Thoracic aorta (tissue), 2 donors: ENCODE results near the gene ADAMTS17. TPM values are rescaled to one million over a fixed set of nuclear protein-coding genes. Genes with fewer than 3 reads are reported as not detected.

Source experiments
- ATAC-seq: fragments of 150-250 bp; one replicate; pipeline ENCODE4 v1.8.0; 2017; ENCODE audit warnings: low read depth; ENCODE audit not compliant: insufficient number of reproducible peaks, low FRiP score
- DNase-seq: peaks from one replicate; pipeline ENCODE4 v3.0.0-alpha.2; 2020; ENCODE audit warnings: low spot score
- H3K27ac ChIP-seq, 2 donors: fragments of 200-600 bp; sonication (generic); 1 replicate in 1 of 2; 2 replicates in 1 of 2; pipeline ENCODE4 v1.5.1; 2016; ENCODE audit warnings: mild to moderate bottlenecking in 2 of 2, moderate library complexity in 2 of 2
- H3K27me3 ChIP-seq: fragments of 200-600 bp; sonication (generic); replicated peaks from 2 replicates; pipeline ENCODE4 v1.6.0; 2016; ENCODE audit warnings: mild to moderate bottlenecking; ENCODE audit not compliant: insufficient read depth
- H3K36me3 ChIP-seq: fragments of 200-600 bp; sonication (generic); one replicate; pipeline ENCODE4 v1.5.1; 2016
- H3K4me1 ChIP-seq, 2 donors: fragments of 200-600 bp; sonication (generic); 1 replicate in 1 of 2; 2 replicates in 1 of 2; pipeline versions ENCODE4 v1.5.1 to v1.6.0; 2016; ENCODE audit warnings: low read depth in 2 of 2, mild to moderate bottlenecking in 1 of 2; ENCODE audit not compliant: control insufficient read depth in 1 of 2
- H3K4me3 ChIP-seq: fragments of 200-600 bp; sonication (generic); 2 replicates; pipeline ENCODE4 v1.5.1; 2016; ENCODE audit warnings: mild to moderate bottlenecking
- H3K9me3 ChIP-seq: fragments of 200-600 bp; sonication (generic); 2 replicates; pipeline ENCODE4 v1.5.1; 2016
- CTCF ChIP-seq: fragments of 200-600 bp; sonication (generic); IDR thresholded peaks from one replicate; pipeline ENCODE4 v1.5.1; 2019; ENCODE audit warnings: antibody characterized with exemption
- total RNA-seq, 2 donors: library from RNA; depleted of rRNA; stranded (reverse); fragments of >200 nt; gene quantifications; one replicate each; pipeline versions ENCODE4 v1.1.0 to v1.2.3, GENCODE V29; 2016

The ADAMTS17 gene
- total RNA-seq, 2 donors from 2014 or later: 2.8 to 8.1 TPM

DNA sequence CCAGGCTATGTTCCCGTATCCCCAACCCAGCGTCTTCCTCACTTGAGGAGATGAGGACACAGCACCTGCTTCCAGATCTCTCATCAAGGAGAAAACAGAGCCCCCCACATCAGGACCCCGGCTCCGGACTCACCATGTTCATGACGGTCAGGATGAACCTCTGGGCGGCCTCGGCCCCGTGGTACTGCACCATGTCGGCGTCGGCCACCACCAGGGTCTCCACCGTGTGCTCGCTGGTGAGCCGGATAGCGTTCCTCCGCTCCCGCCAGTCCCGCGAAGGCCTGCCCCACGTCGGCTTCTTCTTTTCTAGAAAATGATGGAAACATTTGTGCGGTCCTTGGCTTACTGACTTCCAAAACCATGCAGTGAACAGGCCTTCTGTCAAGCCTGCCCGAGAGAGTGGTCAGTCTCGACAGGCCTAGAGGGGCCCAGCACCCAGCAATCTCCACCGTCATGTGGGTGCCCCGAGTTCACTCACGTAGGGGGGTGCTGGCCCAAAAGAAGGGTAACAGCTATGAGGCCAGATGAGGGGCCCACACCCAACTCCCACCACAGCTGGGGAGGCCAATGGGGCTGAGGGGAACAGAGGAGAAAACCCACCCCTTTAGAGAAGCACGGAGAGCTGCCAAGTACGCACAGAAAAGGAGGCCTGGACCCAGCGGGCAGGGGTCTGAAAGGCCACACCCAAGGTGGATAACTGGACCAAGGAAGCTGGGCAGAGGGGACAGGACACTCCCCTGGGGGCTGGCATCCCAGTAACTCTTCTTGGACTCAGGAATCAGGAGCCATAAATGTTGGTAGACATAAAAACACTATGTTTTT is 60.5 kb downstream of the ADAMTS17 start:
- Histone ChIP-seq H3K27ac (no peak overlapping the region), H3K4me3 (no peak overlapping the region), H3K36me3 (no peaks in the 10 kb centered on the region), H3K9me3 (no peaks in the 10 kb centered on the region), H3K4me1 (peaks cover 5 to 12% of the 10 kb centered on the region in 2 donors), H3K27me3 (no peaks in the 10 kb centered on the region)
- no peak for ATAC-seq
- DNase-seq: no peak
- no peak for TF ChIP-seq CTCF

GRCh38 chr15:100279849-100280248 is 61.9 kb downstream of the ADAMTS17 start:
- TF ChIP-seq CTCF: no peak
- Histone ChIP-seq H3K9me3 (no peaks in the 10 kb centered on the region), H3K27ac (no peak overlapping the region), H3K4me1 (peaks cover 5 to 12% of the 10 kb centered on the region in 2 donors), H3K4me3 (no peak overlapping the region), H3K36me3 (no peaks in the 10 kb centered on the region), H3K27me3 (no peaks in the 10 kb centered on the region)
- ATAC-seq: no peak
- no peak for DNase-seq

DNA sequence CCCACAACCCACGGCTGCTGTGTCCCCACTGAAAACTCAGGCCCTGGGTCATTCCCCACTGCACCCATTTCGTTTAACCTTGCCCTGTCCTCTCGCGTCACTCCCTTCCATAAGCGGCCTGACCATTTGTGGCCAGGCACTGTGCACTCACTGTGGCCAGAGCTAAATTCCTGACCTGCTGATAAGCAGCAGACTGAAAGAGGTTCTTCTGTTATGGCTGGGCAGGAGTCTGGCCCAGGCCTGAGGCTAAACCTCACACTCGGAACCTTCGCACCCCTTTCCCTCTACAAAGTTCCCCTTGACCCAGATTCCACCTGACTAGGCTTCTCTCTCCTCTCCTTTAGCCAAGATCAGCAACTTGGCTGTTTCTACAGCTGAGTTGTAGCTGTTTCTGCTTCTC is 62.3 kb downstream of the ADAMTS17 start:
- no peaks in the 10 kb centered on the region for H3K9me3 ChIP-seq
- no peak overlapping the region for H3K4me3 ChIP-seq
- TF ChIP-seq CTCF: no peak
- no peaks in the 10 kb centered on the region for H3K27me3 ChIP-seq
- peaks cover 5 to 12% of the 10 kb centered on the region in 2 donors for H3K4me1 ChIP-seq
- no peaks in the 10 kb centered on the region for H3K36me3 ChIP-seq
- no peak overlapping the region for H3K27ac ChIP-seq
- ATAC-seq (no peak), DNase-seq (no peak)

GRCh38 chr15:100278596-100279380 is 63.0 kb downstream of the ADAMTS17 start:
- Histone ChIP-seq H3K27me3 (no peaks in the 10 kb centered on the region), H3K4me1 (peaks cover 5 to 12% of the 10 kb centered on the region in 2 donors), H3K4me3 (no peak overlapping the region), H3K9me3 (peaks cover 2% of the 10 kb centered on the region), H3K27ac (no peak overlapping the region), H3K36me3 (no peaks in the 10 kb centered on the region)
- ATAC-seq: no peak
- DNase-seq: no peak
- no peak for TF ChIP-seq CTCF

- no peak for TF ChIP-seq CTCF
- ATAC-seq (no peak), DNase-seq (no peak)
- Histone ChIP-seq H3K36me3 (no peaks in the 10 kb centered on the region), H3K27ac (no peak overlapping the region), H3K27me3 (no peaks in the 10 kb centered on the region), H3K4me1 (peaks cover 5 to 12% of the 10 kb centered on the region in 2 donors), H3K4me3 (no peak overlapping the region), H3K9me3 (peaks cover 17% of the 10 kb centered on the region)
These were observed 64.5 kb downstream of the ADAMTS17 start for GRCh38 chr15:100277087-100277855.
